BLaER1 treated with 17β-estradiol and CSF1 and Interleukin-3, amounts not matched to agents 10 nM and 100 nM (cell line): Measurements from ENCODE around the gene STARD5.
"Not testable (repeated sequence)": the region's sequence is repeated elsewhere in the genome, so short reads cannot be mapped to it uniquely, and the experiment has no call there.

Experiments used
- H3K27ac ChIP-seq, 11 experiments: shearing (Covaris generic); formaldehyde crosslinking; 2 replicates each; pipeline ENCODE4 v1.8.1; 2022
- H3K27me3 ChIP-seq, 11 experiments: shearing (Covaris generic); formaldehyde crosslinking; 2 replicates each; pipeline ENCODE4 v1.8.1; 2022
- H3K36me3 ChIP-seq, 11 experiments: shearing (Covaris generic); formaldehyde crosslinking; 2 replicates each; pipeline ENCODE4 v1.8.1; 2022
- H3K4me1 ChIP-seq, 10 experiments: shearing (Covaris generic); formaldehyde crosslinking; 2 replicates each; pipeline ENCODE4 v1.8.1; 2022
- H3K4me2 ChIP-seq, 11 experiments: shearing (Covaris generic); formaldehyde crosslinking; 2 replicates each; pipeline ENCODE4 v1.8.1; 2022
- H3K4me3 ChIP-seq, 10 experiments: shearing (Covaris generic); formaldehyde crosslinking; 2 replicates each; pipeline ENCODE4 v1.8.1; 2022
- H3K9ac ChIP-seq, 11 experiments: shearing (Covaris generic); formaldehyde crosslinking; 2 replicates each; pipeline ENCODE4 v1.8.1; 2022
- H3K9me3 ChIP-seq, 11 experiments: shearing (Covaris generic); formaldehyde crosslinking; replicated peaks in 1 of 11; 2 replicates each; pipeline ENCODE4 v1.8.1; 2022
- H4K20me1 ChIP-seq, 11 experiments: shearing (Covaris generic); formaldehyde crosslinking; 2 replicates each; pipeline ENCODE4 v1.8.1; 2022
- Cebpa-rat ChIP-seq, 11 experiments: shearing (Covaris generic); IDR thresholded peaks; 2 replicates each; pipeline ENCODE4 v1.8.1; 2022

Gene STARD5

DNA sequence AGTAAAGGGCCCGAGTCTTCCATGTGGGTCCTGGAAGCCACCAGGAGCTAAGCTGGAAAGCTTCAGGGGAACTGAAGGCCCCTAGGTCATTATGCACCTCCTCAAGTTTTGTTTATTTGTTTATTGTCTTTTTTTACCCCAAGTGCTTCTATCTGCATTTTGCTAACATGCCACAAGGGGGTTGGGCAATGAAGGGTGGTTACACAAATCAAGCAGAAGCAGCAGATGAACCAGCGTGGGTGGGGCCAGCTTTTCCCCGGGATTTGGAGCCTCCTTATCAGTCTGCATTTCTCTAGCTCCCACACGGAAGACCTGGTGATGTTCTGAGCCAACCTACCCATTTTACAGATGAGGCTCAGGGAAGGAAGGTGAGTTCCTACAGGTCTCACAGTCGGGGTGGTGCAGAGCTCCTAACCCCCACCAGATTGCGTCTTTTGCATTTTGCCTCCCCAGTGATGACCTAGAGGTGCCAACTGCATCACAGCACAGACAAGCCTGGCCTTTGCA lies 33.3 kb upstream of the STARD5 start:
- H3K36me3 ChIP-seq = no peaks in the 10 kb centered on the region
- H3K9ac ChIP-seq = no peak overlapping the region
- no peaks in the 10 kb centered on the region for H3K4me1 ChIP-seq
- no peak overlapping the region for H3K4me3 ChIP-seq
- H3K27me3 ChIP-seq = no peaks in the 10 kb centered on the region
- no peaks in the 10 kb centered on the region for H3K9me3 ChIP-seq
- TF ChIP-seq Cebpa-rat (IDR thresholded peaks at IDR 0.05) = no peak
- no peaks in the 10 kb centered on the region for H4K20me1 ChIP-seq
- H3K27ac ChIP-seq = no peak overlapping the region
- no peak overlapping the region for H3K4me2 ChIP-seq

DNA sequence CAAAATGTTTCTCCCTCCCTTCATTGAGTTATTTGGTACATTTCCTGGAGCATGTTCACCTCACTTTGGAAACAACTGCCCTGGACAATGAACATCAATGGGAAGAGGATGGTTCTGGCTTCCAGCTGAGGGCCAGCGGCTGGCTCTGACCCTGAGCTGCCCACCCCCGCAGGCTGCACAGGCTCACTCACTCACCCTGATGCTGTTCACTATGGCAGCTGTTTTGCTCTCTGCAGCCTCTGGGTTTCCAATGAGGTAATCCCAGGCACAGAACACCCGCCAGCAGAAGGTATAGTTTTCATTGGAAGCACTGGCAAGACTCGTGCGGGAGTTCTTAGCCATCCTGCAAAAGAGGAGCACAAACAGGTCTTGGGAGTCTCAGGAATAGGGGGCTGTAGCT lies 32.3 kb upstream of the STARD5 start:
- H3K9me3 ChIP-seq = no peaks in the 10 kb centered on the region
- no peak overlapping the region for H3K4me3 ChIP-seq
- no peak overlapping the region for H3K9ac ChIP-seq
- no peaks in the 10 kb centered on the region for H3K27me3 ChIP-seq
- no peaks in the 10 kb centered on the region for H4K20me1 ChIP-seq
- no peak for TF ChIP-seq Cebpa-rat (IDR thresholded peaks at IDR 0.05)
- H3K36me3 ChIP-seq = no peaks in the 10 kb centered on the region
- no peak overlapping the region for H3K4me2 ChIP-seq
- H3K27ac ChIP-seq = no peak overlapping the region
- no peaks in the 10 kb centered on the region for H3K4me1 ChIP-seq

DNA sequence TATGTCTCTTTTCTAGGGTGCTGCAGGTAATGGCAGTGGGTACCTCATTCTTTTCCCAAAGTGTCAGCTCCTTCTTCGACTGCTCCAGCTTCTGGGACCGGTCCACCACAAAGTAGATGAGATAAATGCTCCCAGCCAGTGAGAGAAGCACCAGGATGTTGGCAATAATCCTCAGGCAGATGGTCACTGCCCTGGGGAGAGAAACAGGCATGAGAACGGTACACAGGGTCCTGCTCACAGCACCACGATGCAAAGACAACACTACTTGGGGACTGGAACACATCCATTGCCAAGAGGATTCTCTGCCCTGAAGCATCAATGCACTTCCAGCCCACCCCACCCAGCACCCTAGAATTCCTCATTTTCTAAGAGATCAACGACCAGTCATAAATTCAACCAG lies 27.7 kb upstream of the STARD5 start:
- no peaks in the 10 kb centered on the region for H3K36me3 ChIP-seq
- H3K4me2 ChIP-seq = no peak overlapping the region
- no peak overlapping the region for H3K4me3 ChIP-seq
- no peaks in the 10 kb centered on the region for H3K4me1 ChIP-seq
- no peaks in the 10 kb centered on the region for H3K27me3 ChIP-seq
- no peak overlapping the region for H3K27ac ChIP-seq
- H3K9ac ChIP-seq = no peak overlapping the region
- no peaks in the 10 kb centered on the region for H3K9me3 ChIP-seq
- H4K20me1 ChIP-seq = no peaks in the 10 kb centered on the region
- no peak for TF ChIP-seq Cebpa-rat (IDR thresholded peaks at IDR 0.05)

DNA sequence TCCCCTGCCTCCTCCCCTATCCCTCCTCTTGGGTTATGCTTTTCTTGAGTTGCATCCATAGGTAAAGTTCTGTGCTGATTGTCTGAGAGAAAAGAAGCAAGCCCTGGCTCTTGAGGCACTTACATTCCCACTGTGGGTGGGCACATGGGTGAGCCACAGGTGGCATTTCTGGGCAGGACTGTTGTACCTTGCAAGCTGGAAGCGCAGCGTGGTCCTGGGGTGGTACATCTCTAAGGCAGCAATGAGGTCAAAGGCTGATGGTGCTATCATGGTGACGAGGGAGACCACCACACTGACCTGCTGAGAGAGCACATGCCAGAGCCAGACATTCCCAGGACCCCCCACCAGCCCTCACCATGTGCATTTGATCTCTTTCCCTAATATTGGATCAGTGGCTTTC lies 25.3 kb upstream of the STARD5 start:
- Histone ChIP-seq H3K4me2 (no peak overlapping the region), H3K36me3 (no peaks in the 10 kb centered on the region), H4K20me1 (no peaks in the 10 kb centered on the region), H3K9me3 (no peaks in the 10 kb centered on the region), H3K27ac (no peak overlapping the region), H3K27me3 (no peaks in the 10 kb centered on the region), H3K4me3 (no peak overlapping the region), H3K9ac (no peak overlapping the region), H3K4me1 (no peaks in the 10 kb centered on the region)
- TF ChIP-seq Cebpa-rat (IDR thresholded peaks at IDR 0.05) = no peak

DNA sequence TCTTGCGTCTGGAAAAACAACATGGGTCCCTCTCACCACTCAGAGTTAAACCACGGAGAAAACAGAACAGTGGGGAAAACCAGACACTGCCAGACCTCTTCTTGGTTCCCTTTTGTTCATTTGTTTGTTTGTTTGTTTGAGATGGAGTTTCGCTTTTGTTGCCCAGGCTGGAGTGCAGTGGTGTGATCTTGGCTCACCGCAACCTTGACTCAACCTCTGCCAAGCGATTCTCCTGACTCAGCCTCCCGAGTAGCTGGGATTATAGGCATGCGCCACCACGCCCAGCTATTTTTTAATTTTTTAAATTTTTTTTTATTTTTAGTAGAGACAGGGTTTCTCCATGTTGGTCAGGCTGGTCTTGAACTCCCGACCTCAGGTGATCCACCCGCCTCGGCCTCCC lies 24.8 kb upstream of the STARD5 start:
- not testable (repeated sequence) for H3K27me3 ChIP-seq, H4K20me1 ChIP-seq, H3K36me3 ChIP-seq, H3K4me1 ChIP-seq, H3K9ac ChIP-seq, H3K4me2 ChIP-seq, H3K27ac ChIP-seq, H3K9me3 ChIP-seq, H3K4me3 ChIP-seq

DNA sequence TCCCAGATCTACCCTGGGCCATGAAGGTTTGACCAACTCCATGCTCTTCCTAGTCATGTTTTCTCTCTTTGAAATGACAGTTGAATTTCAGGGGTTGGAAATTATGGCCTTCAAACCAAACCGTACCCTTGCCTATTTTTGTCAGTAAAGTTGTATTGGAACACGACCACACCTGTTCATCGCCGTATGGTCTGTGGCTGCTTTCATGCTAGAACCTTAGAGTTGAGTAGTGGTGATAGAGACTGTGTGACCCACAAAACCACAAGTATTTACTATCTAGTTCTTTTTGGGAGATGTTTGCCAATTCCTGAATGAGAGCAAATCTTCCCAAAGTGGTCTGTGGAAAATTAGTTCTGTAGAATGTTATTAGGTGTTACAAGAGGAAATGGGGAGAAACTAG lies 24.0 kb upstream of the STARD5 start:
- no peak overlapping the region for H3K9ac ChIP-seq
- no peaks in the 10 kb centered on the region for H3K4me1 ChIP-seq
- H3K27ac ChIP-seq = no peak overlapping the region
- H3K9me3 ChIP-seq = no peaks in the 10 kb centered on the region
- no peak overlapping the region for H3K4me2 ChIP-seq
- no peaks in the 10 kb centered on the region for H3K36me3 ChIP-seq
- TF ChIP-seq Cebpa-rat (IDR thresholded peaks at IDR 0.05) = no peak
- no peak overlapping the region for H3K4me3 ChIP-seq
- H4K20me1 ChIP-seq = no peaks in the 10 kb centered on the region
- no peaks in the 10 kb centered on the region for H3K27me3 ChIP-seq

DNA sequence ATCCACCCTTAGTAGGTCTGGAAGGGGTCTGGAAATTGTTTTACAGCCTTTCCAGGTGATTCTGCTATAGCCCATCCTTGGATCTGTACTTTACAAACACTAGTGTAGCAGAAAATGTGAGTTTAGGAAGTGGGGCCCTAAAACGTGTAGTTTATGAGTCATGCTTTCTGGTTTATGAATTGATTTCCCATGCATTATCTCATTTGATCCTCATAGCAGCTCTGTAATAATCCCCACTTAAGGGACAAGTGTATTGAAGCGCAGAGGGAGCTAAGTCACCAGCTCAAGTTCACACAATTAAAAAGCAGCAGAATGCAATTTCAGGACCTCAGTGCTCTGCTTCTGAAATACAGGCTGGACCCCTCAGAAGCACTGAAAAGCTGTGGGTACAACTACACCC lies 22.7 kb upstream of the STARD5 start:
- Histone ChIP-seq H3K9ac (no peak overlapping the region), H3K9me3 (no peaks in the 10 kb centered on the region), H4K20me1 (no peaks in the 10 kb centered on the region), H3K4me3 (no peak overlapping the region), H3K36me3 (no peaks in the 10 kb centered on the region), H3K27me3 (no peaks in the 10 kb centered on the region), H3K4me2 (no peak overlapping the region), H3K27ac (no peak overlapping the region), H3K4me1 (no peaks in the 10 kb centered on the region)
- no peak for TF ChIP-seq Cebpa-rat (IDR thresholded peaks at IDR 0.05)

DNA sequence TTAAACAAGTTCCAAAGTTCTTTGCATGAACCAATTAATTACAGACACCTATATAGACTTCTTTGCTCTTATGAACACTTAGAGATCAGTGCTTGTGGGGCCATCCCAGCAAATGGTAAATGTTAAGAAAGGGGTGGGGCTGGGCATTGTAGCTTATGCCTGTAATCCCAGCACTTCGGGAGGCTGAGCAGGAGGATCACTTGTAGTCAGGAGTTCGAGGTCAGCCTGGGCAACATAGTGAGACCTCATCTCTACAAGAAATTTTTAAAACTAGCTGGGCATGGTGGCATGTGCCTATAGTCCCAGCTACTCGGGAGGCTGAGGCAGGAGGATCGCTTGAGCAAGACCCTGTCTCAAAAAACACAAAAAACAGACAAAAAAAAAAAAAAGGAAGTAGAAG lies 19.4 kb upstream of the STARD5 start:
- H3K9ac ChIP-seq = no peak overlapping the region
- TF ChIP-seq Cebpa-rat (IDR thresholded peaks at IDR 0.05) = no peak
- H3K4me3 ChIP-seq = no peak overlapping the region
- H3K9me3 ChIP-seq = no peaks in the 10 kb centered on the region
- H3K4me2 ChIP-seq = no peak overlapping the region
- no peaks in the 10 kb centered on the region for H3K27me3 ChIP-seq
- H3K36me3 ChIP-seq = no peaks in the 10 kb centered on the region
- no peak overlapping the region for H3K27ac ChIP-seq
- peaks cover 0 to 12% (median 9%) of the 10 kb centered on the region in 10 experiments; a peak in 16 of 20 replicates for H3K4me1 ChIP-seq
- no peaks in the 10 kb centered on the region for H4K20me1 ChIP-seq

DNA sequence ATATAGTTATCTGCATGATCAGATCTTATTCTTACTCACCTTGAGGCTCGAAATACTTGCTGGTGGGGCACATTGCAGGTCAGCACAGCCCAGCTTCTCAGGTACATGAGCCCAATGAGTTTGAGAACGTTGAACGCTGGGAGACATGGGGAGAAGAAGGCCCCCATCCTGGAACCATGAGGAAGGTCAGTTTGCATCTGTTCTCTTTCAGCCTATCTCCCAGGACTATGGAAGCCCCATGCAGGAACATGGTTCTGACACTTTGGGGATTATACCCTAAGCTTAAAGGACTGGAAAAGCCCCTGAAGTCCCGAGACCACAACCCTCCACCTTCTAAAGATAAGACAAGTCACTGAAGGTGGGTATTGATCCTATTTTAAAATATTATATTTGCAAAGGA lies 17.4 kb upstream of the STARD5 start:
- H3K4me3 ChIP-seq = no peak overlapping the region
- peaks cover 0 to 24% (median 17%) of the 10 kb centered on the region in 10 experiments; a peak in 16 of 20 replicates for H3K4me1 ChIP-seq
- TF ChIP-seq Cebpa-rat (IDR thresholded peaks at IDR 0.05) = no peak
- no peak overlapping the region for H3K27ac ChIP-seq
- no peaks in the 10 kb centered on the region for H3K27me3 ChIP-seq
- no peaks in the 10 kb centered on the region for H3K36me3 ChIP-seq
- no peak overlapping the region for H3K9ac ChIP-seq
- H3K9me3 ChIP-seq = no peaks in the 10 kb centered on the region
- no peak overlapping the region for H3K4me2 ChIP-seq
- H4K20me1 ChIP-seq = no peaks in the 10 kb centered on the region

DNA sequence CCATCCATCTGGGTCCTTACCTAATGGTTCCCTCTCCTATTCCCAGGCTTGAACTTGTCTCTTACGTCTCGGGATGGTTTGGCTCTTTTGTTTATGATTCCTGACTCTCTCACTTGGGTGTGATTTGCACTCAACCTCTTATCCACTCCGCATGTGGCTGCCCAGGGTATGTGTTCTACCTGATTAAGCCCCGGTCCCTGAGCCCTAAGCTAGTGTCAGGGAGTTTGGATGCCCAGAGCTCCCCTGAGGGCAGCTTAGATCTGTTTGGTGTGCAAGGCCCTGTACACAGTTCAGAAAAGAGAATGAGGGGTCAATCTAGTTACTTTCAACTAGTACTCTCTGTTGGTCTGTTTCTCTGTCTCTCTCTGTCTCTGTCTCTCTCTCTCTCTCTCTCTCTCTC lies 15.9 kb upstream of the STARD5 start:
- H4K20me1 ChIP-seq = no peaks in the 10 kb centered on the region
- H3K27ac ChIP-seq = no peak overlapping the region
- no peak overlapping the region for H3K9ac ChIP-seq
- no peaks in the 10 kb centered on the region for H3K9me3 ChIP-seq
- H3K4me2 ChIP-seq = no peak overlapping the region
- H3K4me3 ChIP-seq = no peak overlapping the region
- TF ChIP-seq Cebpa-rat (IDR thresholded peaks at IDR 0.05) = no peak
- H3K36me3 ChIP-seq = no peaks in the 10 kb centered on the region
- H3K4me1 ChIP-seq = peaks cover 0 to 24% (median 17%) of the 10 kb centered on the region in 10 experiments; a peak in 16 of 20 replicates
- no peaks in the 10 kb centered on the region for H3K27me3 ChIP-seq
